RWPE2 (cell line): ENCODE data around the gene EDARADD.

Experiments
- ATAC-seq: fragments of 200-7000 bp; cut with Tn5 transposase; 3 replicates; pipeline ENCODE4 v1.9.1; 2021; ENCODE audit warnings: low read depth
- DNase-seq: peaks from one replicate; pipeline ENCODE4 v3.0.0-alpha.2; 2020; ENCODE audit warnings: low spot score
- H3K27ac ChIP-seq: fragments of 450-650 bp; 2 replicates; pipeline ENCODE4 v1.5.1; 2017; ENCODE audit warnings: mild to moderate bottlenecking; ENCODE audit not compliant: poor library complexity, severe bottlenecking
- H3K27me3 ChIP-seq: fragments of 250-450 bp; sonication (Bioruptor Pico); 2 replicates; pipeline ENCODE4 v1.5.1; 2021; ENCODE audit warnings: mild to moderate bottlenecking, moderate library complexity; ENCODE audit not compliant: insufficient read depth, poor library complexity, severe bottlenecking
- H3K36me3 ChIP-seq: fragments of 250-450 bp; sonication (Bioruptor Pico); 2 replicates; pipeline ENCODE4 v1.5.1; 2020; ENCODE audit warnings: low read depth, mild to moderate bottlenecking, moderate library complexity
- H3K4me1 ChIP-seq: fragments of 250-450 bp; sonication (Bioruptor Pico); 2 replicates; pipeline ENCODE4 v1.5.1; 2021; ENCODE audit warnings: mild to moderate bottlenecking, moderate library complexity; ENCODE audit not compliant: insufficient read depth, poor library complexity, severe bottlenecking
- H3K4me3 ChIP-seq: fragments of 250-450 bp; sonication (Bioruptor Pico); 2 replicates; pipeline ENCODE4 v1.5.1; 2021; ENCODE audit warnings: mild to moderate bottlenecking, moderate library complexity; ENCODE audit not compliant: severe bottlenecking
- H3K9me3 ChIP-seq: fragments of 250-450 bp; sonication (Bioruptor Pico); 2 replicates; pipeline ENCODE4 v1.5.1; 2021; ENCODE audit warnings: mild to moderate bottlenecking, moderate library complexity; ENCODE audit not compliant: severe bottlenecking
- TF ChIP-seq, protein P1 (sequence below): fragments of 450-650 bp; IDR thresholded peaks from one replicate; pipeline ENCODE4 v1.5.1; 2017; ENCODE audit warnings: mild to moderate bottlenecking, moderate library complexity; ENCODE audit not compliant: poor library complexity, severe bottlenecking

Gene EDARADD

DNA sequence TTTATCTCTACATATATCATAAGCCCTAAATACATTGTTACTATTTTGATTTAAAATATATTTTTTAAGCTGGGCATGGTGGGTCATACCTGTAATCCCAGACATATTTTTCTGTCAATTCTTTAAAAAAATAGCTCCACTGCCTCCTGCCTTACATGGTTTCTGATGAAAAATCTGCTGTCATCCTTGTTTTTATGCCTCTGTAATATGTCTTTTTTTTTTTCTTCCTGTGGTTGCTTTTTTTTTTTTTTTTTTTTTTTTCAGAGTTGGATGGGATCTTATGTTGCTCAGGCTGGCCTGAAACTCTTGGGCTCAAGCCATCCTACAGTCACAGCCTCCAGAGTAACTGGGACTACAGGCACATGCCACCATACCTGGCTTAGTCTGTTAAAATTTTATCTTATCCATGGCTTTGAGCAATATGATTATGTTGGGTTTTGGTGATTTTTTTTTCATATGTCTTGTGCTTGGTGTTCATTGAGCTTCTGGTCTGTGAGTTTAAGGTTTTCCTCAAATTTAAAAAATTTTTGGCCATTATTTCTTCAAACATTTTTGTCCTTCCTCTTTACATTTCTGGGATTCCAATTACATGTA is 12.4 kb upstream of the EDARADD start:
- Histone ChIP-seq H3K36me3 (no peaks in the 10 kb centered on the region), H3K4me1 (no peaks in the 10 kb centered on the region), H3K9me3 (no peaks in the 10 kb centered on the region), H3K4me3 (no peak overlapping the region), H3K27me3 (no peaks in the 10 kb centered on the region), H3K27ac (no peak overlapping the region)
- no peak for DNase-seq
- no peak for ATAC-seq
- TF ChIP-seq, protein P1, sequence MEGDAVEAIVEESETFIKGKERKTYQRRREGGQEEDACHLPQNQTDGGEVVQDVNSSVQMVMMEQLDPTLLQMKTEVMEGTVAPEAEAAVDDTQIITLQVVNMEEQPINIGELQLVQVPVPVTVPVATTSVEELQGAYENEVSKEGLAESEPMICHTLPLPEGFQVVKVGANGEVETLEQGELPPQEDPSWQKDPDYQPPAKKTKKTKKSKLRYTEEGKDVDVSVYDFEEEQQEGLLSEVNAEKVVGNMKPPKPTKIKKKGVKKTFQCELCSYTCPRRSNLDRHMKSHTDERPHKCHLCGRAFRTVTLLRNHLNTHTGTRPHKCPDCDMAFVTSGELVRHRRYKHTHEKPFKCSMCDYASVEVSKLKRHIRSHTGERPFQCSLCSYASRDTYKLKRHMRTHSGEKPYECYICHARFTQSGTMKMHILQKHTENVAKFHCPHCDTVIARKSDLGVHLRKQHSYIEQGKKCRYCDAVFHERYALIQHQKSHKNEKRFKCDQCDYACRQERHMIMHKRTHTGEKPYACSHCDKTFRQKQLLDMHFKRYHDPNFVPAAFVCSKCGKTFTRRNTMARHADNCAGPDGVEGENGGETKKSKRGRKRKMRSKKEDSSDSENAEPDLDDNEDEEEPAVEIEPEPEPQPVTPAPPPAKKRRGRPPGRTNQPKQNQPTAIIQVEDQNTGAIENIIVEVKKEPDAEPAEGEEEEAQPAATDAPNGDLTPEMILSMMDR: no peak

- TF ChIP-seq, protein P1: no peak
- Histone ChIP-seq H3K27me3 (no peaks in the 10 kb centered on the region), H3K27ac (no peak overlapping the region), H3K4me3 (no peak overlapping the region), H3K36me3 (no peaks in the 10 kb centered on the region), H3K4me1 (no peaks in the 10 kb centered on the region), H3K9me3 (no peaks in the 10 kb centered on the region)
- no peak for ATAC-seq
- DNase-seq: no peak
These were observed 5.8 kb upstream of the EDARADD start for GRCh38 chr1:236388332-236388731.

DNA sequence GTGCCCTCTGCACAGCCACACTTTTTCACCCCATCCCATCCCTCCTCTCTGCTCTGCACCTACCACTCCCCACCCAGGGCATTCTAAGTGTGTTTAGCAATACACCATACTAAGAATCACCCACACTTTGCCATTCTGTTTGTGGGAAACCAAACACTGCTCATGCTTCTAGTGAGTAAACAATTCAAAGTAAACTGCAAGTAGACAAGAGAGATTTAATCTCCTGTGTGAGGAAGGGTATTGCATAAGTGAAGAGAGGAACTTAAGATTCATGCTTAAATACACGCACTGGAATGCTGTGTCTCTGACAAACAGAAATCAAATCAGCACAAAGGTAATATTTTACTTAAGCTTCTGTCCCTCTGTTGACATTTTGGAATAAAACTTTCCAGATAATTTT is 4.8 kb upstream of the EDARADD start:
- TF ChIP-seq, protein P1: no peak
- no peak for DNase-seq
- H3K9me3 ChIP-seq: no peaks in the 10 kb centered on the region

DNA sequence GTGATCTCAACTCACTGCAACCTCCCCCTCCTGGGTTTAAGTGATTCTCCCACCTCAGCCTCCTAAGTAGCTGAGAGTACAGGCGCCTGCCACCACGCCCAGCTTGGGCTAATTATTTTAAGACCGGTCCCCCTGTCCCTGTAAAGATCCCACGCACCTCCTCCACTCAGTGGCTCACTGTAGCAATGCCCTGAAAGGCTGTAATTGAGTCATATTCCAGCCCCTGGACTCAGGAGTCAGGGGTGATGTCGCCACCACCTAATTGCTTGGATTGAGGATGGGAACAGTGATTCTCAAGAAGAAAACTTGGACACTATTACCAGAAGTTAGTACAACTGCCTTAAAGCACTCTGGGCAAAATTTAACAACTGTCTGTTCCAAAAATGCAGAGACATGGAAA is 3.1 kb upstream of the EDARADD start:
- no peaks in the 10 kb centered on the region for H3K36me3 ChIP-seq
- no peaks in the 10 kb centered on the region for H3K9me3 ChIP-seq
- no peaks in the 10 kb centered on the region for H3K4me1 ChIP-seq
- no peak for ATAC-seq
- H3K27ac ChIP-seq: no peak overlapping the region
- no peak for DNase-seq
- no peak overlapping the region for H3K4me3 ChIP-seq
- H3K27me3 ChIP-seq: no peaks in the 10 kb centered on the region
- TF ChIP-seq, protein P1: no peak

More for the DNA sequence above, 4.8 kb upstream of the EDARADD start:
- Histone ChIP-seq H3K27me3 (no peaks in the 10 kb centered on the region), H3K36me3 (no peaks in the 10 kb centered on the region), H3K4me1 (no peaks in the 10 kb centered on the region), H3K27ac (no peak overlapping the region), H3K4me3 (no peak overlapping the region)
- ATAC-seq: no peak

DNA sequence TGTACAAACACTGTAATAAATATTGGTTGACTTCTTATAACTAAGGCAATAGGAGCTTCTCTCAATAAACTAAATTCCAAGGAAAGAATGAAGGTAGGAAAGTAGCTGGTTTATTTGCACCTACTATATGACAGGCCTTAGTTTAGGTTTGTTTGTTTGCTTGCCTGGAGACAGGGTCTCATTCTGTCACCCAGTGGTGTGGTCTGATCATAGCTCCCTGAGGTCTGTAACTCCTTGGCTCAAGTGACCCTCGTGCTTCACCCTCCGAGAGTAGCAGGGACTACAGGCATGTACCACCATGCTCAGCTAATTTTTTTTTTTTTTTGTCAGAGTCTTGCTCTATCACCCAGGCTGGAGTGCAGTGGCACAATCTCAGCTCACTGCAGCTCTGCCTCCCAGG is 1.9 kb upstream of the EDARADD start:
- no peaks in the 10 kb centered on the region for H3K4me1 ChIP-seq
- ATAC-seq: no peak
- no peaks in the 10 kb centered on the region for H3K27me3 ChIP-seq
- H3K36me3 ChIP-seq: no peaks in the 10 kb centered on the region
- H3K4me3 ChIP-seq: no peak overlapping the region
- TF ChIP-seq, protein P1: no peak
- DNase-seq: no peak
- no peak overlapping the region for H3K27ac ChIP-seq
- H3K9me3 ChIP-seq: no peaks in the 10 kb centered on the region
